Measurements from ENCODE around the gene C1GALT1.

GRCh38 chr7:7157887-7158271 is 24.5 kb upstream of the C1GALT1 start:
- no peak for TF ChIP-seq POLR2A (IDR thresholded peaks at IDR 0.05)
- TF ChIP-seq CTCF (IDR thresholded peaks at IDR 0.05) = no peak

Data from lower leg skin (tissue), 3 donors.